ENCODE measurements around the gene CD59. TPM values are rescaled to one million over a fixed set of nuclear protein-coding genes. Genes with fewer than 3 reads are reported as not detected.

CD59 gene
- total RNA-seq, 4 donors from 2014 or later, result 321 to 413 (median 356) TPM

DNA sequence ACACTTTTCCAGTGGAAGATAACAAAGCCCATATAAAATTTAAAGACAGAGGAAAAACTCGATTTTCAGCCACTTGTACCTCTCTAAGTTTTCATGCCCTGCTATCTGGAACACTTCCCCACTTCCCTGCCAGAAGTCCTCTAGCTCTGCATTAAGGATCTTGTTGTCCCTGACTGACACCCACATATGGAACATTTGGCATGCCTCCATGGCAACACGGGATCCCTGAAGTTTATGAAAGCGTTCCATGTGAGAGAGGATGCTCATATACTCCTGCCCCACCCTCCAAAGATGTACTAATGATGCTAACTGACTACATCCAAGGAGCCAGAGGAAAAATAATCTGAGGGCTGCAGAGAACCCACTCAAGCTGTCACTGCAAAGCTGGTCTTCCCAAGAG lies 26.8 kb downstream of the CD59 start:
- TF ChIP-seq, protein P1, sequence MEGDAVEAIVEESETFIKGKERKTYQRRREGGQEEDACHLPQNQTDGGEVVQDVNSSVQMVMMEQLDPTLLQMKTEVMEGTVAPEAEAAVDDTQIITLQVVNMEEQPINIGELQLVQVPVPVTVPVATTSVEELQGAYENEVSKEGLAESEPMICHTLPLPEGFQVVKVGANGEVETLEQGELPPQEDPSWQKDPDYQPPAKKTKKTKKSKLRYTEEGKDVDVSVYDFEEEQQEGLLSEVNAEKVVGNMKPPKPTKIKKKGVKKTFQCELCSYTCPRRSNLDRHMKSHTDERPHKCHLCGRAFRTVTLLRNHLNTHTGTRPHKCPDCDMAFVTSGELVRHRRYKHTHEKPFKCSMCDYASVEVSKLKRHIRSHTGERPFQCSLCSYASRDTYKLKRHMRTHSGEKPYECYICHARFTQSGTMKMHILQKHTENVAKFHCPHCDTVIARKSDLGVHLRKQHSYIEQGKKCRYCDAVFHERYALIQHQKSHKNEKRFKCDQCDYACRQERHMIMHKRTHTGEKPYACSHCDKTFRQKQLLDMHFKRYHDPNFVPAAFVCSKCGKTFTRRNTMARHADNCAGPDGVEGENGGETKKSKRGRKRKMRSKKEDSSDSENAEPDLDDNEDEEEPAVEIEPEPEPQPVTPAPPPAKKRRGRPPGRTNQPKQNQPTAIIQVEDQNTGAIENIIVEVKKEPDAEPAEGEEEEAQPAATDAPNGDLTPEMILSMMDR (IDR thresholded peaks at IDR 0.05; ENCODE audit: low read depth), result no peak

DNA sequence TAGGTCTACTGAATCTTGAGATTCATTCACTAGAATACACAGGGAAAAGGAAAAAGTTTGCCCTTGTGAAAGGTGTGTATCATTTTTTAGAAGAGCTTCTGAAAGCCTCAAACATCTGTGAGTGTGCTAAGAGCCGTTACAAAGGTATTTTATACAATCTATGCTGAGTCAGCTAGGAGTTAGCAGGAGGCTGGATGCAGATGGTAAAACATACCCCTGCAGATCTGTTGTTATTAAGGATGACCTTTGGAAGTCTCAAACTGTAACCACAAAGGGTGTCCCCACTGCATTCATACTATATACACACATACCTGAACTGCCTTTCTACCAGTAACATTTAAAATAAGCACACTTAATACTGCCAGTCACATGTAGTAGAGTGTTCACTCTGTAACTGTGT lies 27.2 kb downstream of the CD59 start:
- TF ChIP-seq, protein P1 (IDR thresholded peaks at IDR 0.05; ENCODE audit: low read depth), result no peak

DNA sequence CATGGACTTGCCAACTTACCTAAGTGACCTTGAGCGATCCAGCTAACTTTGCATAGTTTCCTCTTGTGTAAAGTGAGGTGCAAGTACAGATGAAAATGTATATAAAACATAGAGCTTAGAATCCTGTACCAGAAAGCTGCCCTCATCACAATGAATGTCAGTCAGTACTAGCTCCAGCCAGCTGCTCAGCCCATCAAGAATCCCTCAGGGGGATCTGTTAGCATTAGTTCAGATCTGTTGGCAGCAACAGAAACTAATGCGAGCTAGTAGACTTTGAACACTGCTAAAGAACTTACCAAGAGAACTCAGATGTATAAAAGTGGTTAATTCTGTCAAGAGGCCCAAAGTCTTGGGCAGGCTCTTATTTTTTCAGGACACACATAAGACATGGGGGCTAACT lies 29.3 kb downstream of the CD59 start:
- TF ChIP-seq, protein P1 (IDR thresholded peaks at IDR 0.05; ENCODE audit: low read depth), result no peak

DNA sequence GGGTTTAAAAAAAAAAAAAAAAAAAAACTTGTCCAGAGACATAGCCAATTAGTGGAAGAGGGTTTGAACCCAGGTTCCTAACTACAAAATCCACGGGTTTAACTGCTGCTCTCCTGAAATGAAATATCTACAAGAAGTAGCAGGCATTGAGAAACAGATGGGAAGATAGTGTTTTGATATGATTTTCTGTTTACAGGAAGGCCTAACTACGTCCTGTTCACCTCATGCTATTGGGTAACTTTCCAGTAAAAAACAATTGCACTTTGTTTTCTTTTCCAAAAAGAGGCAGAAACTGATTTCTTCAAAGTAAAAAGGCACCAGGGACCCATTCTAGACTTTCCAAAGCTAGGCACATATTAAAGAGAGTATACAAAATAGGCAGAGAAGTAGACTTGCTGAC lies 29.7 kb downstream of the CD59 start:
- TF ChIP-seq, protein P1 (IDR thresholded peaks at IDR 0.05; ENCODE audit: low read depth), result no peak

DNA sequence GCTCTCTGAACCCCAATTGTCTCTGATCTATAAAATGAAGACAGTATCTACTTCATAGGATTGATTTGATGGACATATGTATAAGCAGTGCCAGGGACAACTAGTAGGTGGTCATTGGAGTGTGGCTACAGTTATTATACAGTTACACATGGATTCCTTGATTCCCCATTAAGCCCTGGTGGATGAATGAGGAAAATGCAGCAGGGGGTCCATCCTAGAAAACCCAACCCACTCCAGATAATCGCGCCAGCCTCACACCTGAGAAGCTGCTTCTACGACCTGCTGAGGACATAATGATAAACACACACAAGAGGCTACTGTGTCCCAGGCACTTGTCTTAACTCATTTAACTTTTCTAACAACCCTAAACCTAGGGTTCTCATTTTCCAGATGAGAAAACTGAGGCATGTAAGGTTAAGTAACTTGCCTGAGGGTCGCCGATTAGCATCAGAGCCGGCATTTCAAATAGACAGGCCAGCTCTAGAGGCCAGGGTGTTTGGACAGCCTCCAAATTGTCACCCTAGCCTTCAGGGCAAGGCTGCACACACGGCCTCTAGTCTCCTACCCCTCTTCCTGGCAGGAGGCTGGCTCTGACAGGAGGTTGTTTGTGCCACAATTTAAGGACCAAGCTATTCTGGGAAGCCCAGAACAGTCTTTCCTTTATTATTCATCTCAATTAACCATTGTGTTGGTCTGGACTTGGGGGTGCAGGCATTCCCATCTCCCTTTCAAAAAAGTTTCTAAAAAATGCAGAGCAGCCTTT lies 31.8 kb downstream of the CD59 start:
- TF ChIP-seq, protein P1 (IDR thresholded peaks at IDR 0.05; ENCODE audit: low read depth), result no peak

DNA sequence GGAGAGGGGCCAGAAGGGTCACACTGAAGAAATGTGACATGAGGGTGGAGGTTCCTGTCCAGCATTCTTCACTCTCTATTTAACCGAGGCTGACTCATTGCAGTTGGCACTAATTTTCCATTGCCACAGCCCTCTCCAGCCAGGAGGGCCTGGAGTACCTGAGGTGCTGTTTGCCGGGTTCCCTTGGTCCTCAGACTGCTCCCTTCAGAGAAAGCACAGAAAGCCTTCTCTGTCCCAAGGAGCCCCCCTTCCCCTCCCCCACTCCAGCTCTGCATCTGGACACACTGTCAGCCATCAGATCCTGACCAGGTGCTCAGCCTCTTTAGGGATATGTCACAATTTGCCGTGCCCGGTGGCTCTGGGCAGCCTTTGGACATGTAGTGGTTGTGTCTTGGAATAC lies 32.4 kb downstream of the CD59 start:
- TF ChIP-seq, protein P1 (IDR thresholded peaks at IDR 0.05; ENCODE audit: low read depth), result no peak

DNA sequence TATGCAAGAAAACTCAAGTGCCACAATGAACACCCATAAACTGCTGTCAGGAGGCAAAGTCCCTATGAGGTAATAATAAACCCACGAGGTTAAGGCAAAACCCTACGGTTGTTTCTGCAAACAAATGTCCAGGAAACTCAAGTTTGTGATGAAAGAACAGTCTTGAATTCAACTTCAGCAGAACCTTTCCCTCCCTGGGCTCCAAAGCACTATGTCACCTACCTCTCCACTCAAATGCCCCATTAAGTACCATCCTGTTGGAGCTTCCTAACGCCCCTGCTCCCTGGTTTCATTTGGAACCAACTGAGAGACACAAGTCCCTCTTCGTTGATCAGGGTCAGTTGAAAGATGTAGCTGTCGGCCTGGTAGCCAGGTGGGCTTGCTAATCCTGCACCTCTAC lies 33.0 kb downstream of the CD59 start:
- TF ChIP-seq, protein P1 (IDR thresholded peaks at IDR 0.05; ENCODE audit: low read depth), result no peak
